ENCODE results near the gene RPS18. TPM values are rescaled to one million over a fixed set of nuclear protein-coding genes. Genes with fewer than 3 reads are reported as not detected.
A peak's percentile ranks its signal among the peaks of the same experiment; 100 is the strongest.

RPS18 gene
- total and polyA plus RNA-seq, 10 of the 15 experiments (the other 5 are each of a cell fraction or from before 2014, with no cell fraction given) = 4,228 to 20,828 (median 7,406) TPM

DNA sequence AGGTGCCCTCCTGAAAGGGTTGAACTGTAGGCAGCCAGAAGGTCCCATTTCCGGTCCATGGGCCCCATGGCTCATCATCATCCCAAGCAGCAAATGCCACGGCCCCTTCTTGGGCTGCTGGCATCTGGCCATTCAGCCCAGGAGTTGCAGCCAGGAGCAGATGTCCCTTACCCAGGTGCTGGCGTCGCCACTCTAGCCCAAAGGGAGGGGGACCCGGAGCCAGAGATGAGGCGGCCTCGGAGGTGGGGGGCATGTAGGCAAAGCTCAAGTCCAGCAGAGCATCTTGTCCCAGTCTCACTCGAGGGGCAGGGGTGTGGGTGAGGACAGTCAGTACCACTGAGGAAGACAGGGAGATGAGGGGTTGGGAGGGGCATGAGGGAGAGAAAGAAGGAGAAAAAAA, 33.2 kb downstream of the RPS18 start:
- DNase-seq (ENCODE audit: low read depth, low spot score) = no peak
- 83% methylated on average over 8 of the region's 8 CpGs for WGBS (ENCODE audit: insufficient coverage, insufficient replicate concordance, low lambda C conversion rate, missing lambda C conversion rate)
- no peak for FAIRE-seq
- H3K36me3 ChIP-seq (ENCODE audit: control insufficient read depth in 2 of 2, insufficient read depth in 2 of 2, low read length in 1 of 2) = peaks cover 19 to 24% of the 10 kb centered on the region in 2 experiments
- SMC1A ChIA-PET (ENCODE audit: uncharacterized antibody, unreplicated experiment) = interaction anchor here (0.6 kb wide), 1 partner anchor 27 kb away, joined by 3 read pairs; no protein-coding TSS in a partner anchor
- no peak overlapping the region for H3K27ac ChIP-seq (ENCODE audit: control insufficient read depth, insufficient read depth)
- RAD21 ChIA-PET (ENCODE audit: unreplicated experiment) = no interaction called here
- no TSS peak for BruUV-seq (replicated peaks)
- no peak overlapping the region for H2AFZ ChIP-seq (ENCODE audit: control insufficient read depth, low read depth, low read length)
- TF ChIP-seq BHLHE40 (IDR thresholded peaks at IDR 0.05; ENCODE audit: borderline replicate concordance in 1 of 2, low read depth in 2 of 2, low read length in 1 of 2) (no peak), POLR2A (IDR thresholded peaks at IDR 0.05; ENCODE audit: low read depth, low read length) (0 out of 2 replicates have a peak, but pooled peaks have one; percentile 17)
- H3K4me3 ChIP-seq = no peak overlapping the region
- no peak overlapping the region for H3K4me2 ChIP-seq (ENCODE audit: control insufficient read depth, insufficient read depth)
- H4K20me1 ChIP-seq (ENCODE audit: control insufficient read depth, insufficient read depth) = peaks cover 5% of the 10 kb centered on the region; the same call in 1 of the 2 replicates
- no peaks in the 10 kb centered on the region for H3K9me3 ChIP-seq (replicated peaks; ENCODE audit: control insufficient read depth, insufficient read depth, low read length)
- in situ Hi-C loops (cut with MboI) = no loop called here
- no peak for ATAC-seq
- peaks cover 23% of the 10 kb centered on the region for H3K79me2 ChIP-seq (ENCODE audit: control insufficient read depth, insufficient read depth, low read length)
- H3K4me1 ChIP-seq (ENCODE audit: control insufficient read depth, insufficient read depth, low read length) = peaks cover 1% of the 10 kb centered on the region; the same call in 1 of the 2 replicates
- no peaks in the 10 kb centered on the region for H3K27me3 ChIP-seq (replicated peaks in 1 of 2; ENCODE audit: control insufficient read depth in 2 of 2, insufficient read depth in 2 of 2, low read length in 1 of 2)
- H3K9ac ChIP-seq (ENCODE audit: control insufficient read depth, insufficient read depth, low read length) = no peak overlapping the region
- intact Hi-C loops (cut with micrococcal nuclease; ENCODE audit: unreplicated experiment) = no loop called here
- POLR2A ChIA-PET = no interaction called here
- CTCF ChIA-PET = no interaction called here

DNA sequence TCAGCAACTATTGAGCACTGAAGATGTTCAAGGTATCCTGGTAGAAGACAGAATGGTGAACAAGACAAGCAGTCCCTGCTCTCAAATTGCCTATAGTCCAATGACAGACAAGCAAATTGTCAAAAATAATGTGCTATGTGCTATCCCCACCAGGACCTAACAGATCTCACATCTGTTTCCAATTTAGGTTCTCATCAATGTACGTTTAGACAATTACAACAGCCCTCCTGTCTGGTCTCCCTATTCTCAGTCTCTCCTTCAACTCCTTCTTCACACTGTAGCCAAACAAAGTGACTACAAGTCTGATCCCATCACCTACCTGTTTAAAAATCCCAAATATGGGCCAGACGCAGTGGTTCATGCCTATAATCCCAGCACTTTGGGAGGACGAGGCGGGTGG, 34.5 kb downstream of the RPS18 start:
- no TSS peak for BruUV-seq (replicated peaks)
- no peak for ATAC-seq
- Histone ChIP-seq H3K4me1 (ENCODE audit: control insufficient read depth, insufficient read depth, low read length) (no peaks in the 10 kb centered on the region), H3K9ac (ENCODE audit: control insufficient read depth, insufficient read depth, low read length) (no peak overlapping the region), H3K27me3 (replicated peaks in 1 of 2; ENCODE audit: control insufficient read depth in 2 of 2, insufficient read depth in 2 of 2, low read length in 1 of 2) (no peaks in the 10 kb centered on the region), H2AFZ (ENCODE audit: control insufficient read depth, low read depth, low read length) (no peak overlapping the region), H3K36me3 (ENCODE audit: control insufficient read depth in 2 of 2, insufficient read depth in 2 of 2, low read length in 1 of 2) (peaks cover 19% of the 10 kb centered on the region in 2 experiments), H3K4me2 (ENCODE audit: control insufficient read depth, insufficient read depth) (no peak overlapping the region), H3K79me2 (ENCODE audit: control insufficient read depth, insufficient read depth, low read length) (peaks cover 35% of the 10 kb centered on the region), H3K4me3 (no peak overlapping the region), H3K27ac (ENCODE audit: control insufficient read depth, insufficient read depth) (no peak overlapping the region), H3K9me3 (replicated peaks; ENCODE audit: control insufficient read depth, insufficient read depth, low read length) (no peaks in the 10 kb centered on the region), H4K20me1 (ENCODE audit: control insufficient read depth, insufficient read depth) (peaks cover 5% of the 10 kb centered on the region; the same call in 1 of the 2 replicates)
- no peak for DNase-seq (ENCODE audit: low read depth, low spot score)
- 97% methylated on average over 4 of the region's 4 CpGs for WGBS (ENCODE audit: insufficient coverage, insufficient replicate concordance, low lambda C conversion rate, missing lambda C conversion rate)
- in situ Hi-C loops (cut with MboI) = no loop called here
- ChIA-PET CTCF (interaction anchor here (1.1 kb wide), 1 partner anchor 39 kb away, joined by 5 read pairs; no protein-coding TSS in a partner anchor), RAD21 (ENCODE audit: unreplicated experiment) (no interaction called here), POLR2A (interaction anchor here (0.7 kb wide), 1 partner anchor 22 kb away, joined by 4 read pairs; no protein-coding TSS in a partner anchor), SMC1A (ENCODE audit: uncharacterized antibody, unreplicated experiment) (no interaction called here)
- intact Hi-C loops (cut with micrococcal nuclease; ENCODE audit: unreplicated experiment) = no loop called here
- no peak for FAIRE-seq
- TF ChIP-seq PAX5 (IDR thresholded peaks at IDR 0.05; ENCODE audit: borderline replicate concordance, low read depth, low read length) (no peak), SUPT20H (IDR thresholded peaks at IDR 0.05; ENCODE audit: borderline replicate concordance, control insufficient read depth, low read depth, low read length) (no peak), EP300 (IDR thresholded peaks at IDR 0.05; ENCODE audit: borderline replicate concordance in 1 of 2, control insufficient read depth in 1 of 2, low read depth in 2 of 2, low read length in 2 of 2) (no peak), IKZF2 (IDR thresholded peaks at IDR 0.05) (no peak), FOXK2 (IDR thresholded peaks at IDR 0.05) (no peak), SMAD1 (IDR thresholded peaks at IDR 0.05; ENCODE audit: low read depth, partially characterized antibody) (no peak)
